Prostate gland (tissue), 2 donors: ENCODE measurements around the gene TSC22D1.

ENCODE experiments used
- CTCF ChIP-seq, 4 experiments: fragments of 200-600 bp in 2 of 4; fragments of 450-650 bp in 2 of 4; sonication (generic) in 2 of 4; IDR thresholded peaks; 1 replicate in 3 of 4; 2 replicates in 1 of 4; pipeline ENCODE4 v1.5.1; 2016 to 2019; ENCODE audit warnings: antibody characterized with exemption in 4 of 4, mild to moderate bottlenecking in 2 of 4, moderate library complexity in 2 of 4
- POLR2A ChIP-seq: fragments of 450-650 bp; IDR thresholded peaks from one replicate; pipeline ENCODE4 v1.6.1; 2016; ENCODE audit warnings: antibody characterized with exemption, mild to moderate bottlenecking
- POLR2AphosphoS5 ChIP-seq: sonication (generic); formaldehyde crosslinking; IDR thresholded peaks from one replicate; pipeline ENCODE4 v1.6.1; 2017; ENCODE audit warnings: antibody characterized with exemption

- no peak for TF ChIP-seq CTCF (IDR thresholded peaks at IDR 0.05)
- TF ChIP-seq POLR2A, result no peak
- no peak for TF ChIP-seq POLR2AphosphoS5
Measured at GRCh38 chr13:44546164-44546563, 30.0 kb downstream of the TSC22D1 start.
